Type B pancreatic cell (in vitro differentiated cells): ENCODE measurements around the gene UBR2. TPM values are rescaled to one million over a fixed set of nuclear protein-coding genes. Genes with fewer than 3 reads are reported as not detected.

Source experiments
- DNase-seq: peaks from one replicate; pipeline ENCODE4 v3.0.0; 2021; ENCODE audit warnings: mixed read lengths; ENCODE audit not compliant: unreplicated experiment; ENCODE audit errors: extremely low spot score
- H3K27ac Mint-ChIP-seq: 2 replicates; pipeline ENCODE4 v1.8.0; 2021; ENCODE audit warnings: mild to moderate bottlenecking, mixed read lengths
- H3K27me3 Mint-ChIP-seq: 2 replicates; pipeline ENCODE4 v1.8.0; 2021; ENCODE audit warnings: mixed read lengths
- H3K36me3 Mint-ChIP-seq: 2 replicates; pipeline ENCODE4 v1.8.0; 2021; ENCODE audit warnings: mixed read lengths
- H3K4me1 Mint-ChIP-seq: one replicate; pipeline ENCODE4 v1.8.0; 2021; ENCODE audit warnings: mixed read lengths; ENCODE audit not compliant: unreplicated experiment
- H3K4me3 Mint-ChIP-seq: 2 replicates; pipeline ENCODE4 v1.8.0; 2021; ENCODE audit warnings: mild to moderate bottlenecking, mixed read lengths
- H3K9me3 Mint-ChIP-seq: 2 replicates; pipeline ENCODE4 v1.8.0; 2021; ENCODE audit warnings: mixed read lengths
- CTCF ChIP-seq: fragments of 200-600 bp; sonication (generic); conservative IDR thresholded peaks from 2 replicates; pipeline ENCODE4 v1.5.0; 2021; ENCODE audit warnings: antibody characterized with exemption, mild to moderate bottlenecking
- total RNA-seq: library from RNA; stranded (reverse); gene quantifications from 2 replicates; pipeline ENCODE4 v1.2.1, GENCODE V29; 2021; ENCODE audit warnings: low replicate concordance

Gene UBR2
- total RNA-seq, 1 donor from 2014 or later, result 26.6 TPM

GRCh38 chr6:42616716-42617115 lies 52.9 kb downstream of the UBR2 start:
- no peak for TF ChIP-seq CTCF
- H3K27me3 Mint-ChIP-seq, result no peaks in the 10 kb centered on the region
- no peak for DNase-seq
- no peaks in the 10 kb centered on the region for H3K4me1 Mint-ChIP-seq
- peaks cover 15% of the 10 kb centered on the region for H3K36me3 Mint-ChIP-seq
- no peak overlapping the region for H3K27ac Mint-ChIP-seq
- no peak overlapping the region for H3K4me3 Mint-ChIP-seq
- H3K9me3 Mint-ChIP-seq, result no peaks in the 10 kb centered on the region

GRCh38 chr6:42618105-42618504 lies 54.3 kb downstream of the UBR2 start:
- no peak for TF ChIP-seq CTCF
- H3K4me1 Mint-ChIP-seq, result no peaks in the 10 kb centered on the region
- no peaks in the 10 kb centered on the region for H3K9me3 Mint-ChIP-seq
- peaks cover 15% of the 10 kb centered on the region for H3K36me3 Mint-ChIP-seq
- H3K27ac Mint-ChIP-seq, result no peak overlapping the region
- H3K27me3 Mint-ChIP-seq, result no peaks in the 10 kb centered on the region
- DNase-seq, result no peak
- no peak overlapping the region for H3K4me3 Mint-ChIP-seq

GRCh38 chr6:42618686-42619085 lies 54.9 kb downstream of the UBR2 start:
- no peak overlapping the region for H3K27ac Mint-ChIP-seq
- TF ChIP-seq CTCF, result no peak
- no peaks in the 10 kb centered on the region for H3K9me3 Mint-ChIP-seq
- H3K4me3 Mint-ChIP-seq, result no peak overlapping the region
- DNase-seq, result no peak
- peaks cover 15% of the 10 kb centered on the region for H3K36me3 Mint-ChIP-seq
- H3K27me3 Mint-ChIP-seq, result no peaks in the 10 kb centered on the region
- H3K4me1 Mint-ChIP-seq, result no peaks in the 10 kb centered on the region

GRCh38 chr6:42619963-42620362 lies 56.1 kb downstream of the UBR2 start:
- peaks cover 22% of the 10 kb centered on the region for H3K36me3 Mint-ChIP-seq
- H3K9me3 Mint-ChIP-seq, result no peaks in the 10 kb centered on the region
- no peak overlapping the region for H3K27ac Mint-ChIP-seq
- TF ChIP-seq CTCF, result no peak
- H3K4me3 Mint-ChIP-seq, result no peak overlapping the region
- no peak for DNase-seq
- no peaks in the 10 kb centered on the region for H3K4me1 Mint-ChIP-seq
- H3K27me3 Mint-ChIP-seq, result no peaks in the 10 kb centered on the region

- no peak for DNase-seq
- no peaks in the 10 kb centered on the region for H3K4me1 Mint-ChIP-seq
- H3K27me3 Mint-ChIP-seq, result no peaks in the 10 kb centered on the region
- no peak for TF ChIP-seq CTCF
- H3K9me3 Mint-ChIP-seq, result no peaks in the 10 kb centered on the region
- H3K4me3 Mint-ChIP-seq, result no peak overlapping the region
- peaks cover 32% of the 10 kb centered on the region for H3K36me3 Mint-ChIP-seq
- H3K27ac Mint-ChIP-seq, result no peak overlapping the region
Observed at GRCh38 chr6:42624601-42625000, 60.8 kb downstream of the UBR2 start.

GRCh38 chr6:42627044-42627443 lies 63.2 kb downstream of the UBR2 start:
- Mint-ChIP-seq H3K4me1 (no peaks in the 10 kb centered on the region), H3K27ac (peak overlapping the region; percentile 33), H3K4me3 (no peak overlapping the region), H3K27me3 (no peaks in the 10 kb centered on the region), H3K9me3 (no peaks in the 10 kb centered on the region), H3K36me3 (peaks cover 32% of the 10 kb centered on the region)
- no peak for DNase-seq
- TF ChIP-seq CTCF, result no peak
